Activated CD4-positive, CD25-positive, alpha-beta regulatory T cell treated with anti-CD3 and anti-CD28 coated beads, Interleukin-2, amount 50 U/mL, for 24 hours (primary cell): ENCODE results near the gene TMEM245.

Source experiments
- ATAC-seq, 2 donors: fragments of 150-1000 bp; cut with Tn5 transposase; one replicate each; pipeline ENCODE4 v1.10.0; 2021; ENCODE audit warnings: mild to moderate bottlenecking in 1 of 2, moderate library complexity in 1 of 2

TMEM245 gene

DNA sequence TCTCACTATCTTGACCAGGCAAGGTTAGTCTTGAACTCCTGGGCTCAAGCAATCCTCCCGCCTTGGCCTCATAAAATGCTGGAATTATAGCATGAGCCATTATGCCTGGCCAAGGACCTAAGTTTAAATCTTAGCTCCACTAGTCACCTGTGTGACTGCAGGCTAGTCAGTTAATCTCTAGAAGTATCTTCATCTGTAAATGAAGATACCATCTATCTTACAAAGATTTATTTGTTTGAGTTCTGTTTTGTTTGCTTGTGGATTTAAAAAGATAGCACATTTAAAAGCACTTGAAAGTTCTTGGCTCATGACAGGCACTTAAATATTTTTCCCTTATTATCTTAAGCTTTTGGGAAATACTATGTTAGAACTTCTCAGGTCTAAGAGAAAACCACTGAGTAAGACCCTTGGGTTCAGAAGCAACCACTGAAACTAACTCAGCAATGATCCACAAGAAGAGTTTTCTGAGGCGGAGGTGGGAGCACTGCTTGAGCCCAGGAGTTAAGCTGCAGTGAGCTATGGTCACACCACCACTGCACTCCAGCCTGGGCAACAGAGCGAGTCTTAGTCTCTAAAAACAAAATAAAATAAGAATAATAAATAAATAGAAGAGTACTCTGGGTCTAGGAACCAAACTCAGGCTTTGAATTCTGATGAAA, 19.1 kb downstream of the TMEM245 start:
- no peak for ATAC-seq

DNA sequence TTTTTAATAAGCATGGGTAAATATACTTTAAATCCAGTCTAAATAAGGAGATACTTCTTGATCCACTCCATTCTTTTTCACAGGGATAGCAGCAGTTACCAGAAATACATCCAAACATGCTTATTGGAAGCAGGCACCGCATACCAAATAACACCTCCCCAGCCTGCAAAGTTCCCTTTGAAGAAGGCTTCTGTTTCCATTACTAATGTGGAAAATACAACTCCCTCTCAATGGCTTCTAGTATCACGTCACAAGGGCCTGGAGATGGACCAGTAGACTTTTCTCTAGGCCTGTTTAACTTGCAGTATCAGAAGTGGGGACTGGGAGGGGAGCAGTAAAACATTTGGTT, 20.8 kb downstream of the TMEM245 start:
- no peak for ATAC-seq

DNA sequence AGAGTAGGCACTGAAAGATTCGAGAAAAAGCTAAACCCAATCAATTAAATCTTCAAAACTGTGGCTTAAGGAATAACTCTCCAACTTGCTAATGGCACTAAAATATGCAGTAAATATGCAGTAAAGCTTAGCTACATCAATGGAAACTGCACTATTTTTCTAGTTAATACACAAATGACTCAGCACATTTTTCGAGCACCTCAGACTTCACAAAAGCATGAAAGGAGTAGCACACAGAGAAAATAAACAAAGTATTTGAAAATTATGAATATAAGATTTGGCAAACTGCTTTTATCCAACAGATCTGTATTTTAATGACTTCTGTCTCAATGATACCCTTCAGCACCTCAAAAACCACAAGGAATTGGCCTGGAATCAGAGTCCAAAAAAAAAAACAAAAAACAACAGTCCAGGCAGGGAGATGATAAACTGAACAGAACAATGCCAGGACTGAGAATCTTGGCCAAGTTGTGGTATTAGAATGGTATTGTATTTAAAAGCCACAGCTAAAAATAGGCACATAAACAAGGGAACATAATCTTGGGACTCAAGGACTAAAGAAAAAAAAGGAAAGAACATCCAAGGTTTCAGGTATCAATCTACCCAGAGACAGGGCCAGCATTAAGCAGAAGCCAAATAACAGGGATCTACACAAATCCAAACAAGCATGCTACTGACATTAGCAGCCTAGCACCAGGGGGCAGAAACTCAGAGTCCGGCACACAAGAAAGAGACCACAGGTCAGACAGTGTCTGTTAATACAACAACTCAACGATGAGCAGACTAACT, 21.4 kb downstream of the TMEM245 start:
- ATAC-seq: no peak

DNA sequence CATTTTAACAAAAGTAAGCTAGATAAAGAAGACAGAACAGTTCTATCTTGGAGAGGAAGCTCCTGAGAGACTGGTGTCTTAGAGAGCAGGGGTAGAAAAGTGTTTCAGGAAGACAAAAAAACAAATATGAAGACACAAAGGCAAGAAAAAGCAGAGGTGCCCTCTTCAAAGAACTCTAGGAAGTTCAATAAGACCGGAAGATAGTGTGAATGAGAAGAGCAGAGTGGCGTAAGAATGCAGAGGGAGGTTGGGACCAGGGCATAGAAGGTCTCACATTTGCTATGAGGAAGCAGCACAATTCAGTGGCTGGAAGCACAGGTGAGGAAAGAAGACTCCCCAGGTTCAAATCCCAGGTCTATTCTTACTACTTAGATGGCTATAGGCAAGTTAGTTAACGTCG, 22.6 kb downstream of the TMEM245 start:
- ATAC-seq: no peak

DNA sequence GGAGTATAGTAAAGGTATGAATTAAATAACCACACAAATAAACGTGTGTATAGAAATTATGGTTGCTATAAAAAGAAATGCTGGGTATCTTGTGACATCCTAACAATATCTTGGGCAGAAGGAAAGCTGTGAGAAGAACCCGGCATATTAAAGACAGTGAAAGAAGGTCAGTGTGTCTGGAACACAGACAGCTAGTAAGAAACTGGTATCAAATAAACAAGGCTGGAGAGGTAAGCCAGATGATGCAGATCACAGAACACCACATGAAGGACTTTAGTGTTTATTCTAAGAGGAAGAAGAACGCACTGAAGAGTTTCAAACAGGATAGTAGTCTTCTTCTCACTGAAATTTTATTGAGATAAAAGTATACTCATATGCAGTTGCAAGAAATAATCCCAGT, 24.4 kb downstream of the TMEM245 start:
- no peak for ATAC-seq

DNA sequence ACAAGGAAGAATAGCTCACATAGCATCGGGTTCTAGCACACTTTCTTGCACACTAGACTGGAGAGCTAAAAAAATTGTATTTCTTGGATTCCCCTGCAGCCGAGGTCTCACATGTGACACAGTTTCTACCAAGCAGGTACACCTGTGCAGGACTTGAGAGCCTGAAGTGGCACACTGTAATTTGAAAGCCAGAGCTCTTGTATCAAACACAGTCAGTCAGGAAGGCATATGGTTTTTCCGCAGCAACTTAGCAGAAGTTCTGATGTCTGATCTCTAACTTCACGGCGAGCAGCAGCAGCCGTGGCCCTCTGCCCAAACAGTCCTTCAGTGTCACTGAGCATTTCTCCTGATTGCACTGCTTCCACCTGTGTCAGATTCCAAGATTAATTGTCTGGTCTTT, 25.5 kb downstream of the TMEM245 start:
- no peak for ATAC-seq

DNA sequence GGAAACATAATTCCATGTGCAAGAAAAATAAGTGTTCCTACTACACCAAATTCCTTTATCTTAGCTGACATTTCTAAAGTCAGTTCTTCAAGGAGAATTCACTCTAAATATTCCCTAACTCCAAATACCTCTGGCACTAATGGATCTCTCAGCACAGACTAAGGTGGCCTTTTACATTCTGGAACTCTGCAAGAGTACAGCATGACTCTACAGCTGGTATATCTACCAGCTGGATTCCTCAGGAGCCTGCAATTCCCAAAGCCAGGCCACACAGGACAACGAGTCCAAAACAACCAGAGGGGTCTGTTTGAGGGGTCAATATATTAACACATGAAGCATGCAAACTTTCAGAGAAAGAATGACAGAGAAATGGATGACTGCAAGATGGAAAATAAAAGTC, 27.2 kb downstream of the TMEM245 start:
- no peak for ATAC-seq

DNA sequence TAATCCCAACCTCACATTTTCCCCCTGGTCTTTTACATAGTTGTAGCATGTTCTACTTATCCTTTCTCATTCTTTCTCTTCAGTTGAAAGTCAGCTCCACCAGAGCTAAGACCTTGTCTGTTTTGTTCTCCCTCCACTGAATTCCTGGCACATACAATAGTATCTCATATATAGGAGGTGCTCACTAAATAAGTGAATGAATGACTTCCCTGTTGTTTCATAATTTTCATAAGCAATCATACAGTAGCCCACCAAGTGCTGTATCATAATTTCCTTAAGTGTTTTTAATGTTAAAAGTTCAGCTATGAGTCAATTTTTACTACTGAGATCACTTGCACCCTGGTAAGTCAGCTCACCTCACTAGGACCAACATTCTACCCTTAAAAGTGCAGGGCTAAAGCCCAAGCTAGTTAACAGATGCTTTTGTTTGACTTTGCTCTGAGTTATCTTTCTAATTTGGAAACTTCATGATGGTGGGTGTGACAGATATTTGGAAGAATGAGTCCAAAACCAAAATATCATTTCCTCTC, 27.6 kb downstream of the TMEM245 start:
- peak; percentile 90 to 91 for ATAC-seq

DNA sequence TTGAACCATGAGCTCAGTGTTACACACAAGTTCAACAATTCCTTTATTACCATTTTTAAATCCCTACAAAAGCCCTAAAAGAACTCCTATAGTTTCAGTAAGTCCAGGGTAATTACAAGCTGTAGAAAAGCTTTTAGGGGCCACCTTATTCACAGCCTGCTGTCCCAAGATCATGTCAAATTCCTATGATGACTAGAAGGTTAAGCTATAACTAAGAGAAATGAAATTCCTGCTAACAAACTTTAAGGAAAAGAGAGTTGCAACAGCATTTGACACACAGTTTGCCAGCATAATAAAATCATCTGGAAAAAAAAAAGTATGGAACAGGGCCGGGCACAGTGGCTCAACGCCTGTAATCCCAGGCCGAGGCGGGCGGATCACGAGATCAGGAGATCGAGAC, 31.5 kb downstream of the TMEM245 start:
- no peak for ATAC-seq

DNA sequence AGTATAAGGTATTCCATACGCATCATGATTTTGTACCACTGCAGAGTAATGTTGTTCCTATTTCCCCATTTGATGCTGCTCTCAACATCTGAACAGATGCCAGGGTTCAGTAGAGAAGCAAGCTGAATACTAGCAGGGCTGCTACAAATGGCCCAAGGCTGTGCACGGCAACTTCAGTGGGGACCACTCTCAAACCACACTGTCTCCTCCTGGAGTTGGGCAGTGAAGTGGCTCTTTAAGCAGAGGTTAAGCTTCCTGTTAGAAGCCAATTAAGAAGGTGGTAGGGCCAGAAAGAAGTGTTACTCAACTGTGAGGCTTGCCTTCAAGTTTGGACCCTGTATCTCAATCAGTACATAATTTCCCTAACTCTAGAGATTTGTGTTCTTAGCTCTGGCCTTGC, 32.0 kb downstream of the TMEM245 start:
- ATAC-seq: no peak

DNA sequence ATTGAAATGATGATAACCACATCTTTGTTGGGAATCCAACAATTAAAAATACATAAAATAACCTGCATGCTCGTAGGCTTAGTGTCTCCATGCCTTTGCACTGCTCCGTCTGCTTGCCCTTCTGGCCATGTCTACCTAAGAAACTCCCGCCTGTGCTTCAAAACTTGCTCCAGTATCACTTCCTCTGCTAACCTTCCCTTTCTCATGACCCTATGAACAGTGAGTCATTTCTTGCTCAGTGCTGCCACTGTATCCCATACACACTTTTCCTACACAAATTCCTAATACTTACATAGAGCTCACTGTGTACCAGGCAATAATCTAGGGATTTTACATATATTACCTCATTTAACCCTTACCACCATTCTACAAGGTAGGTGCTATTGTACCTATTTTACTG, 33.5 kb downstream of the TMEM245 start:
- ATAC-seq: no peak

DNA sequence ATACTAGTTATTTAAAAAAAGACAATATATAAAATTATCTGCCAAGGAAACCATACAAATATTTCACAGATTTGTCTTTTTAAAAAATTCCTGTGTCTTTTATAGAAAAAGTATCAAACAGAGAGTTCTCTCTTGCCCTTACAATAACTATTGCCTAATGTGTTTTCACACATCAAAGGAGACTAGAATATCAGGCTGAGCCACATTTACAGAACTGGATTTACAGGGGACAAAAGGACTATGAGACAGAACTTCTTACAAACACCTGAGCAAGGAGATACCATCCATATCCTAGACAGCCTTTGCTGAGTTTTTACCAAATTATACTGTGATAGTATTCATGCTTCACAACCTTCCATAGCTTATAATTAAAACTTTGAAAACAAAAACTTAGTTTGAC, 34.2 kb downstream of the TMEM245 start:
- no peak for ATAC-seq

DNA sequence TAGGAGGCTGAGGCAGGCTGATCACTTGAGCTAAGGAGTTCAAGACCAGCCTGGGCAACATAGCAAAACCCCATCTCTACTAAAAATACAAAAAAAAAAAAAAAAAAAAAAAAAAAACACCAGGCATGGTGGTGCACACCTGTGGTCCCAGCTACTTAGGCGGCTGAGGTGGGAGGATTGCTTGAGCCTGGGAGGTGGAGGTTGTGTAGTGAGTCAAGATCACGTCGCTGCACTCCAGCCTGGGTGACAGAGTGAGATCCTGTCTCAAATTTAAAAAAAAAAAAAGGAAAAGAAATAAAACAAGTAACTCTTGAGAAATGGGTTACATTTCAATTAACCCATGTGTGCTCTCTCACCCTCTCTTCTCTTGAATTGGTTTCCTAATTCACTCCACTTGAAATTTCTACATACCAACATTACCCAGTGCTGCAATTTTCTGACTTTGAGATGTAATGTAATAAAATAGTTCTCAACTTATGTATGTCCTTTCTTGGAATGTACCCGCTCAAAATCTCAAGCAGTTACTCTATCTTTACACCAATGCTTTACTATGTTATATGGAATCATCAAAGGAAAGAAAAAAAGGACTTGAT, 35.8 kb downstream of the TMEM245 start:
- no peak for ATAC-seq

DNA sequence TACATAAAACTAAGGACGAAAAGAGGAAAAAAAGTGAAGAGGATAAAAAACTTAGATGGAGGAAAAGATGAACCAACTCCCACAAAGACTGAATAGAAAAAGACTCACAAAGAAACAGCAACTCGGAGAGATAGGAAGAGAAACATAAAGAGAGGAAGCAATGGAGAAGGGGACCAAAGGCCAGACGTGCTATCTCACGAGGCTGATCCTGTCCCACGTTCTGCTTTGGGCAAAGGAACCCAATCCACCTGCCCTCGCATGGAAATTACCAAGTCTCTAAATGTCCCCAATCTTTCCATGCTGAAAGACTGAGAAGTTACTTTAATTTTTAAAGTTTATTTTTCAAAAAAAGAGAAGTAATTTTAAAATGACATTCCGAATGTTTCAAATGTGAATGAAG, 36.6 kb downstream of the TMEM245 start:
- no peak for ATAC-seq

DNA sequence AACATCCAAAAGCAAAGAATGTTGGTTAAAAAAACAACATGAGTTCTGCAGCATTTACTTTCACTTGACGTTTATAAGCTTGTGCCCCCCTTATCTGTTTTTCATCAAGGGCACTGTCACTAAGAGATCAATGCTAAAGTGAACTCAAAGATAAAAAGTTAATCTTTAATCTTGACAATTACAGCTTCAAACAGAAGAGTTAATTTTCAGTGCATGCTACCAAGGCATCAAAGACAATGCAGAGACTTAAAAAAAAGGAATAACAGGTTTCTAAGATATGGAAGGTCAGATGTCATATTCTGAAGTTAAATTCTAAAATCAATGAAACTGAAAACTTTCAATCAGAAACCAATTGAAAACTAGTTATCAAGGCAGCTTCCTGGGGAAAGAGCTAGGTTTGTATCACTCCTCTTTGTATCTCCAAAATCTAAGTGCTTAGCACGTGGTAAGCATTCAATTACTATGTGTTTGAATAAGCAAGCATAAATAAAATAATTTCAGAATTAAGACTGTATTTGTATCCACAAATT, 37.6 kb downstream of the TMEM245 start:
- ATAC-seq: no peak

DNA sequence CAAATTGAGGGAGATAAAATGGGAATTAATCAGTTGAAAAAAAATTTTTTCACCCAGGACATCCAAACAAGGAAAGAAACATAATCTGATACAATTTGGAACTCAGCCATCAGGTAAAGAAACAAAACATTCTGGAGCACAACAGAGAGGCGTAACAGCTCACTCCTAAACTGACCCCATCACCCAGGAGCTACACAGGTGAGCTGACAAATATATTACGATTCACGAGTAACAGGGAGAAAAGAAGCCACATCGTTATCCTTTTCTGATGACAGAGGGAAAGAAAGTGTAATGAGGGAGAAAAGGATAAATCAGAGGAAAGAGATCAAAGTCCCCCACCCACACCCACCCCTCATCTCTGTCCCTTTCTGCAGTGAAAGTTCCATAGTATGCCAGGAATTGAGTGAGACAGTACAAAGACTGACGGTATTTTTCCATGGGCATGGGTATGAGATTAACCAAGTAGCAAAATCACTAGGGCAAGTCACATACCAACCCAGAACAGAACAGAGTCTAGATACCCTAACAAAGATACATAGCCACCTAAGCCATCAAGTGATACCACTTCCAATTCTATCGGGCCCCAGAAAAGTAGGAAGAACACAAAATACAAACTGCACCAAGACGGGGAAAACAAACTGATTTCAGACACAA, 45.4 kb downstream of the TMEM245 start:
- ATAC-seq: no peak

DNA sequence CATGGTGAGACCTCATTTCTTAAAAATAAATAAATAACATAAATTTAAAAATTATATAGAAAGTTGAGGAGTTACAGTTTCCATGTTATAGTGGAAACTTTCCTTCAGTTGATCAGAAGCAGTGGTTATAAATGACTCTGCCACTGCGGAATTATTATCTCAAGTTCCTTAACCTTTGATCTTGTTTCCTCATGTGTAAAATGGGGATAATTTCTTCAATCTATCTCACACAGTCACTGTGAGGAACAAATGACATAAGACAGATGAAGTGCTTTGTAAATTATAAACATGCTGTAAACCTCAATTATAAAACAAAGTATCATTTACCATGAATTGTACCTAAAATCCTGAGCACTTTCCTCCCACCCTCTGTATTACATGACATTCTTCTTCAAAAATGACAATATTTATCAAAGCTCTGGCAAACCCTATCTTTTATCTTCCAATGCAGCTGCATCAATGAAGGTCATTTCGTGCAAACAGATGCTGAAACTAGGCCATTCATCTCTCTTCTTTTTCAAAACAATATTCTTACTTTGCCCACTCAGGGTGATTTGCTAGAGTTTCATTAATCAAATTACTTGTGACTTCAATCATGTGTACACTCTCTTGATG, 46.8 kb downstream of the TMEM245 start:
- no peak for ATAC-seq

DNA sequence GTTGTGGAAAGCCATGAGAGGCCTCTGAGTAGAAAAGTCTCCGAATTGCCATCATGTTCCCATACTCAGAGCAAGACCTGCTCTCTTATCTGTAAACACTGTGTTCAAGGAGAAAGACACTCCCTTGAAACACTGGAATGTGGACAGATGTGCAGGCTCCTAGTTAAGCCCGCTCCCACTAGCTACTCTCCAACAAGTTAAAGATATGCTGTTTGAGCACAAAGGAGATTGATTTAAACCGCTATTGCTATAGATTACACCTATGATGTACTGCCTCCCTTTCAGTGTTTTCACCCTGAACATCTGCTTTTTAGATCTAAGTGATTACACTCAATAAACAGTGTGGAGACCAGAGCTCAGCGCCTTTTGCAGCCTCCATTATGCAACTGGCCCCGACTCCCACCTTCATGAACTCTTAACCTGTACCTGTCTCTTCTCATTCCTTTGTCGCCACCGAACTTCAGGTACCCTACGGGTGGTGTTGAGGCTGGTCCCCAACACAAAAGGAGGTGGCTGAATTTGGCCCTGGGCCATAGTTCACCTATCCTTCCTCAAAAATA, 47.5 kb downstream of the TMEM245 start:
- no peak for ATAC-seq

DNA sequence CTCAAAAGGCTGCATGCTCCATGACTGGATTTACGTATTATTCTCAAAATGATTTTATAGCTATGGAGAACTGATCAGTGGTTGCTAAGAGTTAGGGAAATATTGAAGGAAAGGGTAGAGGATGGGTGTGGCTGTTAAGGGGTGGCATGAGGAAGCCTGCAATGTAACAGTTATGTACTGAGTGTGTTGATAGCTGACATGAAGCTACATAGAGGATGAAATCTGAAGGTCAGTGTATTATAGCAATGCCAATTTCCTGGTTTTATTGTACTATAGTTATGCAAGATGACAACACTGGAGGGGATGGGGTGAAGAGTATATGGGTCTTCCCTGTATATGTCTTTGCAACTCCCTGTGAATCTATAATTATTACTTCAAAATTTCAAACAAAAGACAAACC, 51.0 kb downstream of the TMEM245 start:
- no peak for ATAC-seq

DNA sequence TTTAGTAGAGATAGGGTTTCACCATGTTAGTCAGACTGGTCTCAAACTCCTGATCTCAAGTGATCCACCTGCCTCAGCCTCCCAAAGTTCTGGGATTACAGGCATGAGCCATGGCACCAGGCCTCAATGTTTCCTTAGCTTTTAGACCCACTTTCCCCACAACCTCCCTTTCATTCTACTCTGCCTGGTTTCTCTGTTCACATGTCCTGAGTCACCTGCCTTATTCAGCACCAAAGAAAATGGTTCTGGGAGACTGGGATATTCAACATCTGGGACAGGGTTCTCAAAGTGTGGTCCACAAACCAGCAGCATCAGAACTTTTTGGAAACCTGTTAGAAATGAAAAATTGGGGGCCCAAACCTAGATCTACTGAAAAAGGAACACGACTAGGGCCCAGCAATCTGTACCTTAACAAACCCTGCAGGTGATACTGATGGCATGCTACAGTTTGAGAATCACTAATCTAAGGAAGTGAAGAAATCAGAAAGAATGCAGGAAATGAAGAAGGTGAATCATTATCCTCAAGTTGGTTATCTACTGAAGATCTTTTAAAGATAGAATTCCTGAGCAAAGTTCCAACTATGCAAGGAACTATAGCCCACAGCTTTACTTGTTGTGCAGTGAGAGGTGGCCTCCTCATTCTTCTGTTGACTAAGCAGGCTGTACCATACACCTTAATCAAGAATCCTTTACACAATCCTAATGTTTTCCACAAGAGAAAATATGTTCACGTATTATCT, 54.6 kb downstream of the TMEM245 start:
- no peak for ATAC-seq

DNA sequence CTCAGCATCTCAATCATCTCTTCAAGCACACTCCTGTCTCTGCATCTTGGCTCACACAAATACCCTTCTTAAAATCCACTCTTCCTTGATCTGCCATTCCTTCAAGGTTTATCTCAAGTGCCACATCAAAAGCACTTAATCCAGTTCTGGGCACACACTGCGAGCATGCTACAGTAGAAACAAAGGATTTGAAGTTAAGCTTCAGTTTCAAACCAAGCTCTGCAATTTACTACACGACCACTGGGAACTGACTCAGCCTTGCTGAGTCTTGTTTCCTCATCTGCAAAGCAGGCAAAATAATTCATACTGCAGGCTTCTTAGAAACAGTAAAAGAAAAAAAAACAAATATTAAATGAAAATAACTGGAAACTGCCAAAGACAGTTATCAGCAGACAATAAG, 56.0 kb downstream of the TMEM245 start:
- no peak for ATAC-seq

DNA sequence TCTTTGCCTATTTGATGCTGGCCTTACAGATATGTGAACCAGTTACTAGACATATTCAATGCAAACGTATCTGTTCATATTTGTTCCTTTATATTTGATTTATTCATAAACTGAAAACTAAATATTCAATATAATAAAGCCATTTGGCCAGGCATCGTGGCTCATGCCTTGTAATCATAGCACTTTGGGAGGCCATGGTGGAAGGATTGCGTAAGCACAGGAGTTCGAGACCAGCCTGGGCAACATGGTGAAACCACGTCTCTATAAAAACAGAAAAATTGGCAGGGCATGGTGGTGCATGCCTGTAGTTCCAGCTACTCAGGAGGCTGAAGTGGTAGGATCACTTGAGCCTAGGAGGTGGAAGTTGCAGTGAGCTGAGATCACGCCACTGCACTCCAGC, 57.2 kb downstream of the TMEM245 start:
- ATAC-seq: no peak
